Activated CD8-positive, alpha-beta memory T cell treated with anti-CD3 and anti-CD28 coated beads, Interleukin-2, amount 50 U/mL, for 4 hours (primary cell): ENCODE measurements around the gene HIPK2.
A peak's percentile ranks its signal among the peaks of the same experiment; 100 is the strongest.
"Not testable (repeated sequence)": the region's sequence is repeated elsewhere in the genome, so short reads cannot be mapped to it uniquely, and the experiment has no call there.

Experiments
- DNase-seq: peaks from one replicate; pipeline ENCODE4 v3.0.0-alpha.2; 2020

HIPK2 gene

GRCh38 chr7:139692723-139693122 lies 85.1 kb downstream of the HIPK2 start:
- no peak for DNase-seq

DNA sequence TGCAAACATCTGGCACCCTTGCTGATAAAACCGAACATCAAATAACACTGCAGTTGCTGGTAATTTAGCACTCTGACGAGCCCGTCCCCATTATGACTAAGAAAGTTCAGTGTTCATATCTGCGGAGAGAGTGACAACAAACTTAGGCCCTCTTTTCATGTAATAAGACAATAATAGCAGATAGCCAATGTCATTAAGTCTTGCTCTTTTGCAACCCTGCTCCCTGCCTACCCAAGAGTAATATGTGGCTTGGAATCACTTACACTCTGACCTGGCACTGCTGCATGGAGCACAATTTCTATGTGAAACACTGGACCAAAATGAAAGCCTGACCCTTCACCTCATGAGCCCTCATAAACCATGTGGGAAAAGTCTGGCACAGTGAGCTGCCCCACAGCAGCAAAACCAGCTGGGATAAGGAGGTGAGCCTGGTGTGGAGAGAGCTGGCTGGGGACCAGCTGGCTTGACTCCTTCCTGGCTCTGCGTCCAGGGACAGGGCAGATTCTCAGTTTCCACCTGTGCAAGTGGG lies 86.5 kb downstream of the HIPK2 start:
- DNase-seq: no peak

DNA sequence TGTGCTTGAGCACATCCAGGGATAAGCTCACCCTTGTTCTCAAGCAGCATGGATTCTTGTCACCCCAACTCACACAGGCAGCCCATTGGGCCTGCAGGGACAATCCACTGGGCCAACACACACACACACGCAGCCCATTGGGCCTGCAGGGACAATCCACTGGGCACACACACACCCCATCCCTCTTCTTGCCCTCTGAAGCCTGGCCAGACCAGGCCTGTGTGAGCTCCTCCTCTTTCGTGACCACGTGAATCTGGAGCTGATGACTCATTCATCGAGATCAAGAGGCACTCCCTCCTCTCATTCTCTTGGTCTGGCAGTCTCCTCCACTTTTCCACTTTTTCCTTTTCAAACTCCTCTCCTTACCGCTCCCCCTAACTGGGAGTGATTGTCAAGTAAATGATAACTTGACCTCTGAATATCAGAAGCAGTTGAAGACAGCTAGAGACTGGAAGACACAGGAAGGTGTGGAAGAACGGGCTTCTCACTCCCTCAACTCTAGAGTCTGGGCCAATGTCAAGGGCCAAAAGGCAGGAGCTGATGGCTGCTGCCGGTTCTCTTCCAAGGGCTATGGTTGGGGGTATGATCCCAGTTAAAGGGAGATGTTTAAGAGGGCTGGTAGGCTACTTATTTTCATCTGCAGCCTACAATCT lies 89.7 kb downstream of the HIPK2 start:
- no peak for DNase-seq

GRCh38 chr7:139687211-139687954 lies 90.4 kb downstream of the HIPK2 start:
- DNase-seq: no peak

- no peak for DNase-seq
Measured at GRCh38 chr7:139683137-139683921, 94.5 kb downstream of the HIPK2 start.

DNA sequence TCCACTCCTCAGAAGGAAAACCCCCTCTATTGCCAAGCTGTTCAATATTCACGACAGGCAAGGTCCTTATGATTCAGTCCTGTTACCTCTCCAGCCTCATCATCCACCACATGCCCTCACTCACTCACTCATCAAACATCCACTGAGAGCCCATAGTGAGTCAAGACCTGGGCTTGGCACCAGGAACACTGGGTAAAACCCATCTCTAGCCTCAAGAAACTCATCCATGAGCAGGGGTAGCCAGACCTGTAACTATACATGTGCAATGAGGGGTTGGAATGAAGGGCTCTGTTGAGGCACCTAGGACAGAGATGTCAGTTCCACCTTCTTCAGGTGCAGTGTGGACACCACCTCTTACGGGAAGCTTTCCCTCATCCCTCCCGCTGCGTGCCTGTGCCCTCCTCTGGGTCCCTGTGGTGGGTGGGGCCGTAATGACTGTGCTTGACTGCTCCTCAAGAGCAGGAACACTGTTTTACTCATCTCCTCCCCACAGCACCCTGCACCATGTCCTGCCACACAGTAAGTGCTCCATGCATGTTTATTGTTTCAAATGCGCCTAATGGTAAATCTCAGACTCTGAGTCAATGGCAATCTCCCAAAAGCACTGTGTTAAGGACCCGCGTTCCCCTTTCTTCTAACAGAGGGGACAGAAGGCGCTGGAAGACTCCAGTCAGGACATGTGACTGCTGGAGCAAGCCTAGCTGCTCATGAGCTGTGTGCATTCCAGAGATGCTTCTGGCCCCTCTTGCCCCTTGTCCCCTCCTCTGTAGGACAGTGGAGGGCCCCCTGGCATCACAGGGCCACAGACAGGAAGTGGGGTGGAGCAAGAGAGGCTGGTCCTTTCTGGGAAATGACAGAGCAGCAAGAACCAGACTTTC lies 95.4 kb downstream of the HIPK2 start:
- DNase-seq: no peak

- no peak for DNase-seq
Measured at GRCh38 chr7:139681812-139682135, 96.0 kb downstream of the HIPK2 start.

DNA sequence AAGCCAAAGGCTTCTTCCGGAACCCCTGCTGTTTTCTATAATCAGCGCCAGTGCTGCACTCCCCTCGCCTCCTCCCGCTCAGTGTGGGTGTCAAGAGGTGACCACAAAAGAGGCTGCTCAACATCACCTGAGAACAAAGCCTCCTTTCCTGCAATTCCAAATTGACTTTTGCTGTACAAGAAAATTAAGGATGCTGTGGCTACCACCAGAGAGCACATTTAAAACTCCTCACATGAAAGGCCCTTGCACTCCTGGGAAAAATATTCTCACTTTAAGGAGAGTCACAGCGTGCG lies 96.4 kb downstream of the HIPK2 start:
- DNase-seq: no peak

DNA sequence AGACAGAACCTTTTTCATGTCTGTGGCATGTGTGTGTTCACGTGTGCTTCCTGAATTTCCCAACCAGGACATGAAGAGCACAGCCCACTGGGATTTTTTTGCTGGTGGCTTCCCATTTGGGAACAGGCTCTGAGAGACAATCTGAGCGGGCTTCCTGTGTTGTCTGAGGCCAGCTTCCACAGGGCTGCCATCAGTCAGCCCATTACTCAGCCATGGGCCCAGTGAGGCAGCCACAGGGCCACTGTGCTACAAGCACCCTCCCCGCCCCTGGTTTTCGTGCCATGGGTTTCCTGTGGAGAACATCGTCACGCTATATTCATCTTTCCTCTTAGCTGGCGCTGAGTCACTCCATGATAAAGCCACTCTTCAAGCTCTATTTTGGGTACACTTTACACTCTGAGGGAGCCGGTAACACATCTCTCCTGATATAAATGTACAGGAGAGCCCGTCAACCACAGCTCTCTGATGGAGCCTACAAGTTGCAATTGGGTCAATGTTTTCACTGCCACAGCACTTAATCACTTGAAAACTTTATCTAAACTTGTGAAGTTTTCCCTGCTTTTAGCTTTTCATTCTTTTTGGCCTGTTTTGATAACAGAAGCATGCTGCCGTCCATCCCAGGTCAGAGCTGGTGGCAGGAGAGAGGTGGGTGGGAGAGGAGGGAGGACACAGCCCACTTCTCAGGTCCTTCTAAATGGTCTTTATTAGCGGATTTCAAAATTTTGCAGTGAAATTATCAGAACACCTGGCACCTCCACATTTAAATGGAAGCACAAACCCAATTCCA lies 96.9 kb downstream of the HIPK2 start:
- DNase-seq: peak; percentile 68

DNA sequence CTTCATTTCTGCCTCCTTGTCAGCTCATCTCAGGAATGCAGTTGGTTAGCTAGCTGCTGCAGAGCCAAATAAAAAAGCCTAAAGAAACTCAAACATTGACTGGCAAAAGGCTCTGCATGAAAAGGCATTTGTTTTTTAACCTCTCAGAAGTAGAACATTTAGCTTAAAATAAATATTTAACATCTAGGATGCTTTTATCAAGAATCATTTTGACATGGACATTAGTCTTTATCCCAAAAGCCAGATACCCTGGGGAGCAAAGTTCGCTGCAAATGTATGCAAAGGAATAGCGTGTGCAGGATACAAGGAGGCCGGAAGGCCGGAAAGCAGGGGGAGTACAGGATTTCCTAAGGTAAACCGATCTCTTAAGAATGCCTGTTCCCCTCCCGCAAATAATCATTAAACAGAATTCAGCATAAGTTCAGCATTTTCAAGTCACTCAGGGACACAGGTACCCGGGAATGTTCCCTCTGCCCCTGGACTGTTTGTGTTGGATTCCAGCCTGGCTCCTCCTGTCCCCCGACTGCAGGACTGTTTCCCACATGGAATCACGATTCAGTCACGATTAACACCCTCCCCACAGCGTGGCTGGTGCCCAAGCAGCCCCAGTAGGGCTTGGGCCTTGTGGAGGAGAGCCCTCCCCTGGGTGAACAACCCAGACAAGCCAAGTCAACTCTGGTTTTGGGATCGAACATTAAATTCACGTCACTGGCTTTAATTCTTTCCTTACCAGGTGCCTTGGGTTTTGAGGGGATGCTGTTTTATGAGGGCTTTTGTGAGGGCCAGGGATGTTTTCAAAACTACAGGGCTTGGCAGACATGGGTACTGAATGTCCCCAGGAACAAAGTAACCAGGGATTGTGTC lies 97.8 kb downstream of the HIPK2 start:
- no peak for DNase-seq

DNA sequence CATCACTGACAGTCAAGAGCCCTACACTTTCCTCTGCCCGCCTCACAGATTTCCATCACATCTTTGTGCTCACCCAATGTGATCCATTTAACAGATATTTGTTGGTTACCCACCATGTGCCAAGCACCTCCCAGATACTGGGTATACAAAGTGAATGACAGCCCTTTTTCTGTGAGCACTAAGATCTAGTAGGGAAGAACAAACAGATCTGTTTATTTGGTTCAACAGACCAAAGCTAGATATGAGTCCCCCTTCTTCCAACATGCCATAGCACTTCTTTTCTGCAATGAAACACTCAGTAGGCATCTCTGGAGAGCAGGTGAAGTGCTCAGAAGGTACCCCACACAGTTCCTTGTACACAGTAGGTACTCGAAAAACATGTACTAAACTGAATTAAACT lies 101.4 kb downstream of the HIPK2 start:
- DNase-seq: no peak

- no peak for DNase-seq
Measured at GRCh38 chr7:139675127-139676125, 102.4 kb downstream of the HIPK2 start.

DNA sequence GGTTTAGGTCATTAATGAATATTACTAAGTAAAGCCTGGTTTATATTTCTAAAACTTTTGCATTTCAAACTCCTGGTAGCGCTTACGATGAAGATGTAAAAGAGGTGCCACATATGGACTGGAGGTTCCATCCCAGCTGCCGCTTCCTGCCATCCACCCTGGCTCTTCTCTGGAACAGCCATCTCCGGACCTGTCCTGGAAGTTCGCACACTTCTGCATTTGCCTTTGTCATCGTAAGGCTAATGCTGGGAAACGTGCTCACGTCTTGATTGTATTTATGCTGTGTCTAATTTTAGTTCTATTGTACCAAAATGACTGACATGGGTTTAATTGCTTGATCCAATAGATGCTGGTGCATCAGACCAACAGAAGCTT lies 103.1 kb downstream of the HIPK2 start:
- no peak for DNase-seq

- no peak for DNase-seq
Measured at GRCh38 chr7:139674341-139674740, 103.5 kb downstream of the HIPK2 start.

GRCh38 chr7:139673762-139674161 lies 104.0 kb downstream of the HIPK2 start:
- DNase-seq: no peak

GRCh38 chr7:139673230-139673629 lies 104.6 kb downstream of the HIPK2 start:
- DNase-seq: no peak

DNA sequence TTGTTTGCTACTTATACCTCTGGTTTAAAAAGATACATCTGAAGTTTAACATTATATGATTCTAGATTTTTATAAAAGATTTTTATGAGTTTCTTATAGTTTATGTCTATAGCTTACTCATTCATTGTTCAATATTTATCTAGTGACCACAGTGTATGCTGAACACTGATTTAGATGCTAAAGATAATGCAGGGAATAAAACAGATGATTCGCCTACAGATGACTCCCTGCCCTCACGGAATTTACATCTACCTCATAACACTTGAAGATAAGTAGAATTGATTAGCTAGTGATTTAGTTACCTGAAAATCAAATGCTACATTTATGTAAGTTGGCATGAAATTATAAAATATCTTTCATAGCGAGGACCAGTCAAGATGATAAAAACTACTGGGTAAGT lies 105.8 kb downstream of the HIPK2 start:
- no peak for DNase-seq

DNA sequence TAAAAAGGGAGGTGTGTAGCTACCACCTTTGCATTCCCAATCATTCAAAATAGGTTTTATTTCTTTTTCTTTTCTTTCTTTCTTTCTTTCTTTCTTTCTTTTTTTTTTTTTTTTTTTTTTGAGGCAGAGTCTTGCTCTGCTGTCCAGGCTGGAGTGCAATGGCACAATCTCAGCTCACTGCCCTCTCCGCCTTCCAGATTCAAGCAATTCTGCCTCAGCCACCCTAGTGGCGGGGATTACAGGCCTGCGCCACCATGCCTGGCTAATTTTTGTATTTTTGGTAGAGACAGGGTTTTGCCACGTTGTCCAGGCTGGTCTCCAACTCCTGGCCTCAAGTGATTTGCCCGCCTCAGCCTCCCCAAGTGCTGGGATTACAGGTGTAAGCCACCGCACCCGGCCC lies 107.1 kb downstream of the HIPK2 start:
- DNase-seq: not testable (repeated sequence)

DNA sequence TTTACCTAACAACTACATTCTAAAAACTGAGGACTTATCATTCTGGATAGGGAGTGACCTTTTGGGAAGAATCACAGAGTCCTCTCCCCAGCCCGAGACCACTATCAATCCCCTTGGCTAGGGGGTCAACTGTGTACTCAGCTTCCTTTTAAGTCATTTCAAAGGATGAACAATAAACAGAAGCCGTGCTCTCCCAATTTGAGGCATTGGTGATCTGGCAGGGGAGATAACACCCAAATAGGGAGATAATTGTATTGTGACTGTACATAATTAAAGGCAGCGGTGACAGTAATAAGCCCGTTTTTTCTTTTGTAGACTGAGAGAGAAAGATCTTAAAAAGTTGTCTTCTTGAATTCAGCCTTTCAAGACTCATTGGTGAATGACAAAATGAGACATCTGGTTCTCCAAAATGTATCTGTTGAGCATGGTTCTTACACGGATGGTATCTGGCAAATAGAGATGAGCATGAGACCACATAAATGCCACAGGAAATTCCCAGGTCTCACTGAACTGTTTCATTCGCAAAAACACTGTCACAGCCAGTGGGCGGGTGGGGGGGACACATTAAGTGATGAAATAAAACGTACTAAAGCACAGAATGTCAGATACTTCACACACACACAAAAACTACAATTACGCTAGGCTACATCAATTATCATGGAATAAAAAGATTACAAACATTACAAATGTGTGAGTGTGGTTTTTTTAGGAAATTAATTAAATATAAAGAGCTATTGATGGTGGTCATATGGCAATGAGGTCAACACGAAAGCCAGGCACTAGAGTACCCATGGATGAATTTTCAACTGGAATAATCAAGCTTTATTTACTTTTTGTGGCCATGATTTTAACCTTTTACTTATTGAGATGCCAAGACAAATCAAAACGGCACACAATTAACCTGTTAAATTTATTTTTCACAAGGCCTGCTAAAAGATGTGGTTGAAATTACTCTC lies 108.4 kb downstream of the HIPK2 start:
- no peak for DNase-seq
